A549 (cell line): ENCODE data around the gene GRID2IP. TPM values are rescaled to one million over a fixed set of nuclear protein-coding genes. Genes with fewer than 3 reads are reported as not detected.

Experiments used
- ATAC-seq, 2 experiments: fragments of 200-7000 bp in 1 of 2; fragments of >200 bp in 1 of 2; cut with Nextera tagmentation in 1 of 2; cut with Tn5 transposase in 1 of 2; 3 replicates each; pipeline versions ENCODE4 v1.8.0 to v1.9.1; 2018 to 2020; ENCODE audit warnings: mild to moderate bottlenecking in 1 of 2, moderate library complexity in 1 of 2
- CTCF ChIA-PET: fragments of 300-600 bp; sonication (Branson Sonifier 250); formaldehyde crosslinking; extraction: SDS; loops from one replicate; lab custom pipeline; 2021; ENCODE audit warnings: antibody characterized with exemption, inconsistent platforms; lab: Yijun Ruan, JAX
- POLR2A ChIA-PET: fragments of 350-600 bp; formaldehyde crosslinking; extraction: SDS; loops from one replicate; lab custom pipeline; 2021; ENCODE audit warnings: antibody characterized with exemption, inconsistent platforms; lab: Yijun Ruan, JAX
- DNase-seq, 2 experiments: peaks; one replicate each; pipeline versions ENCODE4 v3.0.0 to v3.0.0-alpha.2; 2011 to 2016; ENCODE audit warnings: low read depth in 1 of 2, low spot score in 1 of 2
- FAIRE-seq: peaks from 2 replicates; lab custom pipeline; 2011; peaks lifted over from hg19 to GRCh38; lab: Jason Lieb, UNC
- H3K27ac ChIP-seq, 2 experiments: fragments of >200 bp; sonication (Bioruptor Twin); formaldehyde crosslinking; 3 replicates each; pipeline ENCODE4 v1.5.1; 2016 to 2017
- H3K4me1 ChIP-seq: fragments of >200 bp; sonication (Bioruptor Twin); formaldehyde crosslinking; 3 replicates; pipeline ENCODE4 v1.6.1; 2016
- H3K4me2 ChIP-seq: fragments of >200 bp; sonication (Bioruptor Twin); formaldehyde crosslinking; 3 replicates; pipeline ENCODE4 v1.6.1; 2016
- H3K4me3 ChIP-seq: fragments of >200 bp; sonication (Bioruptor Twin); formaldehyde crosslinking; 3 replicates; pipeline ENCODE4 v1.5.1; 2016
- H3K9me3 ChIP-seq: fragments of >200 bp; sonication (Bioruptor Twin); formaldehyde crosslinking; 3 replicates; pipeline ENCODE4 v1.6.1; 2016
- CBX8 ChIP-seq: fragments of 200-600 bp; sonication (generic); IDR thresholded peaks from 2 replicates; pipeline ENCODE4 v1.6.1; 2016
- CHD4 ChIP-seq: fragments of 200-600 bp; sonication (generic); IDR thresholded peaks from 2 replicates; pipeline ENCODE4 v1.6.1; 2016; ENCODE audit warnings: antibody characterized with exemption, mild to moderate bottlenecking, borderline replicate concordance
- CTCF ChIP-seq: fragments of >200 bp; sonication (Bioruptor Twin); formaldehyde crosslinking; IDR thresholded peaks from 3 replicates; pipeline ENCODE4 v1.5.1; 2016
- ESRRA ChIP-seq: fragments of 150-350 bp; IDR thresholded peaks from 2 replicates; pipeline ENCODE4 v1.6.1; 2014; ENCODE audit warnings: mild to moderate bottlenecking, low read length, borderline replicate concordance
- HES2 ChIP-seq: fragments of >200 bp; sonication (Bioruptor Twin); formaldehyde crosslinking; IDR thresholded peaks from 2 replicates; pipeline ENCODE4 v1.6.1; 2016
- HEYL ChIP-seq: fragments of 250-450 bp; sonication (Bioruptor Pico); IDR thresholded peaks from 2 replicates; pipeline ENCODE4 v1.8.0; 2021; ENCODE audit warnings: mild to moderate bottlenecking, moderate library complexity
- HMGXB4 ChIP-seq: fragments of 250-450 bp; sonication (Bioruptor Pico); IDR thresholded peaks from 2 replicates; pipeline ENCODE4 v1.5.0; 2021; ENCODE audit warnings: mild to moderate bottlenecking, moderate library complexity, borderline replicate concordance
- JUNB ChIP-seq: fragments of >200 bp; sonication (Bioruptor Twin); formaldehyde crosslinking; IDR thresholded peaks from 2 replicates; pipeline ENCODE4 v1.6.1; 2016
- MYC ChIP-seq: IDR thresholded peaks from 2 replicates; pipeline ENCODE4 v1.6.1; 2012; ENCODE audit warnings: mild to moderate bottlenecking, inconsistent platforms, low read length, improper control_type of control experiment, borderline replicate concordance
- NFE2L2 ChIP-seq: fragments of 150-350 bp; conservative IDR thresholded peaks from 2 replicates; pipeline ENCODE4 v1.6.1; 2014; ENCODE audit warnings: low read length
- PHF8 ChIP-seq: fragments of 200-600 bp; sonication (generic); IDR thresholded peaks from 2 replicates; pipeline ENCODE4 v1.6.1; 2016; ENCODE audit warnings: low read depth, mild to moderate bottlenecking, antibody characterized with exemption, moderate library complexity, borderline replicate concordance
- POLR2A ChIP-seq: IDR thresholded peaks from 2 replicates; pipeline ENCODE4 v1.6.1; 2012; ENCODE audit warnings: mild to moderate bottlenecking, low read length
- RARB ChIP-seq: fragments of 250-450 bp; sonication (Bioruptor Pico); IDR thresholded peaks from 2 replicates; pipeline ENCODE4 v1.8.0; 2021; ENCODE audit warnings: mild to moderate bottlenecking, moderate library complexity
- RFX5 ChIP-seq: fragments of 450-650 bp; IDR thresholded peaks from 2 replicates; pipeline ENCODE4 v1.7.1; 2014; ENCODE audit warnings: antibody characterized with exemption, mild to moderate bottlenecking, moderate library complexity
- RNF2 ChIP-seq: fragments of 200-600 bp; sonication (generic); IDR thresholded peaks from 2 replicates; pipeline ENCODE4 v1.6.1; 2016; ENCODE audit warnings: low read depth, mild to moderate bottlenecking, antibody characterized with exemption, moderate library complexity, borderline replicate concordance
- SMC3 ChIP-seq: fragments of >200 bp; sonication (Bioruptor Twin); formaldehyde crosslinking; IDR thresholded peaks from 3 replicates; pipeline ENCODE4 v1.6.1; 2018; ENCODE audit warnings: inconsistent platforms
- TFCP2L1 ChIP-seq: fragments of 250-450 bp; sonication (Bioruptor Pico); IDR thresholded peaks from 2 replicates; pipeline ENCODE4 v1.5.0; 2021; ENCODE audit warnings: mild to moderate bottlenecking
- ZNF302 ChIP-seq: fragments of 250-450 bp; sonication (Bioruptor Pico); IDR thresholded peaks from 2 replicates; pipeline ENCODE4 v1.9.0; 2021; ENCODE audit warnings: inconsistent platforms, mild to moderate bottlenecking, moderate library complexity
- WGBS: methylation state at CpG from one replicate; pipeline ENCODE4 v1.1.6; 2017; ENCODE audit errors: missing lambda C conversion rate; 5-methylcytosine and 5-hydroxymethylcytosine counted together
- polyA plus RNA-seq, 4 experiments: library from polyadenylated mRNA; depleted of rRNA in 3 of 4; stranded (reverse); fragments of >200 nt; fragmentation: RNase III in 1 of 4; extraction: RNeasy Plus Mini Kit Qiagen cat#74134 plus additional on column Dnase treatment in 1 of 4; gene quantifications; 2 replicates in 3 of 4; 3 replicates in 1 of 4; pipeline ENCODE4 v1.2.3, GENCODE V29; 2011 to 2017
- TF ChIP-seq, protein P1 (sequence below): fragments of 200-600 bp; sonication (generic); IDR thresholded peaks from 2 replicates; pipeline ENCODE4 v1.6.1; 2016; ENCODE audit warnings: antibody characterized with exemption, mild to moderate bottlenecking, moderate library complexity
- TF ChIP-seq, protein P2 (sequence below): IDR thresholded peaks from 2 replicates; pipeline ENCODE4 v1.6.1; 2012; ENCODE audit warnings: low read depth, borderline replicate concordance

GRID2IP gene
- polyA plus RNA-seq, 2 of the 4 experiments (the other 2 are of a cell fraction): not detected

DNA sequence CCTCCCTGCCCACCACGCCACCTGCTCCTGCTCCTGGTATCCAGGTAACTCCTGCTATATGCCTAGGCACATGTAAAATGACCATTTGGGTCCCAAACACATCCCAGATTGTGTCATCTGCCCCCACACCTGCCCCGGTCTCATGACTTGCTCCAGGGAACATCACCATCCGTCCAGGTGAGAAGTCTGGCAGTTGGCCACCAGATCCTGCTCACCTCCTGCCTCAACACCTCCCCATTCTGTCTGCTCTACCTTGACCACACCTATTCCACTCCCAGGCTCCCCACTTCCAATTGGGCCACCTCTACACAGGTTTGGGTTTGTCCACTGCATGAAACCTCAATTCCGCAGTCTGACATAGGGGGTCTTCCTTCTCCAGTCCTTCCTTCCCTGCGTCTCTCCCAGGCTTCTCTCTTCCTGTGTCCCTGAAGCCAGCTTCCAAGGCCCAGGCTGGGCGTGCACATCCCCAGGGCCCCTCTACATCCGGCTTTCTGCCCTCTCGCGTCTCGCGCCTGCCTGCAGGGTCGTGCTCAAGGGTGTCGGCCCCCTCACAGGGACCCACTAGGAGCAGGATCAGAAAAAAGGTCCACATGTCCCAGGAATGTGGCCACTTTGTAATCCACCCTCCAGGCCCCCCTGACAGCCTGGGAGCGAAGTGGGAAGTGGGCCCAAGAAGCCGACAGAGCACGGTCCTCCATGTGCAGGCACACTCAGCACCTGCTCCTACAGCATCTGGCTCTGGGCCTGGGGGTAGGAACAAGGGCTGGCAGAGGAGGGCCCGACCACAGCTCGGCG, 54.2 kb downstream of the GRID2IP start (continued):
- TF ChIP-seq, protein P1, sequence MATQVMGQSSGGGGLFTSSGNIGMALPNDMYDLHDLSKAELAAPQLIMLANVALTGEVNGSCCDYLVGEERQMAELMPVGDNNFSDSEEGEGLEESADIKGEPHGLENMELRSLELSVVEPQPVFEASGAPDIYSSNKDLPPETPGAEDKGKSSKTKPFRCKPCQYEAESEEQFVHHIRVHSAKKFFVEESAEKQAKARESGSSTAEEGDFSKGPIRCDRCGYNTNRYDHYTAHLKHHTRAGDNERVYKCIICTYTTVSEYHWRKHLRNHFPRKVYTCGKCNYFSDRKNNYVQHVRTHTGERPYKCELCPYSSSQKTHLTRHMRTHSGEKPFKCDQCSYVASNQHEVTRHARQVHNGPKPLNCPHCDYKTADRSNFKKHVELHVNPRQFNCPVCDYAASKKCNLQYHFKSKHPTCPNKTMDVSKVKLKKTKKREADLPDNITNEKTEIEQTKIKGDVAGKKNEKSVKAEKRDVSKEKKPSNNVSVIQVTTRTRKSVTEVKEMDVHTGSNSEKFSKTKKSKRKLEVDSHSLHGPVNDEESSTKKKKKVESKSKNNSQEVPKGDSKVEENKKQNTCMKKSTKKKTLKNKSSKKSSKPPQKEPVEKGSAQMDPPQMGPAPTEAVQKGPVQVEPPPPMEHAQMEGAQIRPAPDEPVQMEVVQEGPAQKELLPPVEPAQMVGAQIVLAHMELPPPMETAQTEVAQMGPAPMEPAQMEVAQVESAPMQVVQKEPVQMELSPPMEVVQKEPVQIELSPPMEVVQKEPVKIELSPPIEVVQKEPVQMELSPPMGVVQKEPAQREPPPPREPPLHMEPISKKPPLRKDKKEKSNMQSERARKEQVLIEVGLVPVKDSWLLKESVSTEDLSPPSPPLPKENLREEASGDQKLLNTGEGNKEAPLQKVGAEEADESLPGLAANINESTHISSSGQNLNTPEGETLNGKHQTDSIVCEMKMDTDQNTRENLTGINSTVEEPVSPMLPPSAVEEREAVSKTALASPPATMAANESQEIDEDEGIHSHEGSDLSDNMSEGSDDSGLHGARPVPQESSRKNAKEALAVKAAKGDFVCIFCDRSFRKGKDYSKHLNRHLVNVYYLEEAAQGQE: no peak
- TF ChIP-seq CTCF: no peak
- TF ChIP-seq POLR2A: no peak
- no peak for TF ChIP-seq RFX5
- no peak for TF ChIP-seq PHF8
- no peak for TF ChIP-seq HES2
- TF ChIP-seq CBX8: no peak

DNA sequence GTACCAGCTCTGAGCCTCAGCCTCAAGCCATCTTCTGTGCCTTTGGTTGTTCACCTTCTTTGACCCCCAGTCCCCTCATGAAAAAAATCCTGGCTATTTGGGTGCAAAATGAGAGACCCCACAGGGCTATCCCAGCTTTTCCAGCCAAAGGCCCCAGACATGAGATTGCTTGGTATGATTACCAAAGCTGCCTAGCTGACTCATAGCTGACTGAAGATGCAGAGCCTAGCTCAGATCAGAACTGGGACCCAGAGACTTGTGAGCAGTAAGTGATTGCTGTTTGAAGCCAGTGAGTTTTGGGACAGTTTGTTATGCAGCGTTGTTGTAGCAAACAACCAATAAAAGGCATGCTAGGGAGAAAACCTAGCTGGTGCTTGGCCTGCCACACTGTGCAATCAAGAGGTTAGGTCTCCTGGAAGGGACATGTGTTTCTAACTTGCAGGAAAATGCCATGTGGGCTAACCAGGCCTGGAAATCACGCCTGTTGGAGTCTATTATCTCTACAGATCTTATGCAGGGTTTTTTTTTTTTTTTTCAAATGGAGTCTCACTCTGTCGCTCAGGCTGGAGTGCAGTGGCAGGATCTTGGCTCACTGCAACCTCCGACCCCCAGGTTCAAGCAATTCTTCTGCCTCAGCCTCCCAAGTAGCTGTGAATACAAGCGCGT, 55.5 kb downstream of the GRID2IP start:
- POLR2A ChIA-PET: no interaction called here

More for the DNA sequence above, 55.5 kb downstream of the GRID2IP start:
- WGBS: 81% methylated on average over 6 of the region's 6 CpGs
- DNase-seq: no peak
- no peak overlapping the region for H3K4me2 ChIP-seq
- CTCF ChIA-PET: interaction anchor here (1.1 kb wide), 1 partner anchor 16 kb away, joined by 4 read pairs; no protein-coding TSS in a partner anchor
- H3K27ac ChIP-seq: no peak overlapping the region
- TF ChIP-seq HEYL (no peak), RFX5 (no peak), HMGXB4 (CRISPR knock-in tag) (no peak), SMC3 (no peak), MYC (no peak), RNF2 (no peak), CHD4 (no peak), CBX8 (no peak), POLR2A (no peak), NFE2L2 (no peak), ESRRA (no peak), TFCP2L1 (CRISPR knock-in tag) (no peak), JUNB (no peak), HES2 (no peak), ZNF302 (CRISPR knock-in tag) (no peak), RARB (CRISPR knock-in tag) (no peak)
- TF ChIP-seq, protein P1: no peak
- TF ChIP-seq, protein P2, sequence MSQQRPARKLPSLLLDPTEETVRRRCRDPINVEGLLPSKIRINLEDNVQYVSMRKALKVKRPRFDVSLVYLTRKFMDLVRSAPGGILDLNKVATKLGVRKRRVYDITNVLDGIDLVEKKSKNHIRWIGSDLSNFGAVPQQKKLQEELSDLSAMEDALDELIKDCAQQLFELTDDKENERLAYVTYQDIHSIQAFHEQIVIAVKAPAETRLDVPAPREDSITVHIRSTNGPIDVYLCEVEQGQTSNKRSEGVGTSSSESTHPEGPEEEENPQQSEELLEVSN: no peak
- no peak for FAIRE-seq
- H3K4me3 ChIP-seq: no peak overlapping the region
- no peaks in the 10 kb centered on the region for H3K9me3 ChIP-seq
- H3K4me1 ChIP-seq: no peaks in the 10 kb centered on the region
- peak; percentile 31 to 42; a peak in 3 of 6 replicates for ATAC-seq
